K562 (cell line): ENCODE results near the gene SP100. TPM values are rescaled to one million over a fixed set of nuclear protein-coding genes. Genes with fewer than 3 reads are reported as not detected.

Experiments used
- ARID3A ChIP-seq: IDR thresholded peaks from 2 replicates; pipeline ENCODE4 v1.6.1; 2012; ENCODE audit warnings: low read depth, low read length, improper control_type of control experiment, borderline replicate concordance
- ARNT ChIP-seq, 2 experiments: fragments of 450-650 bp; IDR thresholded peaks; 2 replicates each; pipeline ENCODE4 v1.6.1; 2016; ENCODE audit warnings: mild to moderate bottlenecking in 1 of 2
- DDX20 ChIP-seq: fragments of 450-650 bp; IDR thresholded peaks from 2 replicates; pipeline ENCODE4 v1.6.1; 2016; ENCODE audit warnings: missing genetic modification characterization, low read depth, mild to moderate bottlenecking, missing compliant biosample characterization, moderate library complexity
- E2F5 ChIP-seq: sonication (generic); formaldehyde crosslinking; IDR thresholded peaks from 2 replicates; pipeline ENCODE4 v1.8.0; 2022; ENCODE audit warnings: mild to moderate bottlenecking, missing genetic modification reagents
- PREB ChIP-seq: sonication (generic); formaldehyde crosslinking; IDR thresholded peaks from 2 replicates; pipeline ENCODE4 v1.8.1; 2023; ENCODE audit warnings: mild to moderate bottlenecking, missing genetic modification reagents
- PRPF4 ChIP-seq: fragments of 200-400 bp; formaldehyde crosslinking; IDR thresholded peaks from one replicate; pipeline ENCODE4 v1.6.1; 2017; ENCODE audit warnings: low read length, low read depth, mild to moderate bottlenecking; ENCODE audit not compliant: insufficient read depth, poor library complexity, severe bottlenecking
- ZNF41 ChIP-seq: fragments of 250-450 bp; sonication (Bioruptor Pico); conservative IDR thresholded peaks from 2 replicates; pipeline ENCODE4 v1.4.0; 2020; ENCODE audit warnings: mild to moderate bottlenecking
- ZNF668 ChIP-seq: fragments of 250-450 bp; sonication (Bioruptor Pico); IDR thresholded peaks from 2 replicates; pipeline ENCODE4 v1.8.0; 2022; ENCODE audit warnings: mild to moderate bottlenecking, inconsistent platforms
- polyA plus RNA-seq, 8 experiments: library from polyadenylated mRNA; depleted of rRNA in 4 of 8; stranded (reverse) in 5 of 8; unstranded in 3 of 8; fragments of >200 nt; fragmentation: Nextera tagmentation in 2 of 8; fragmentation: Illumina TruSeq in 1 of 8; extraction: Ambion mirVana in 2 of 8; extraction: Trizol in 1 of 8; gene quantifications; 2 replicates each; pipeline versions ENCODE4 v1.2.1 to v1.2.3, GENCODE V29; 2011 to 2014; ENCODE audit warnings: inconsistent platforms in 1 of 8, missing spikeins in 1 of 8
- total RNA-seq, 7 experiments: library from RNA; depleted of rRNA in 6 of 7; stranded (reverse); fragments of >200 nt in 6 of 7; fragmentation: Illumina TruSeq in 2 of 7; extraction: Trizol in 2 of 7; gene quantifications; 2 replicates each; pipeline versions ENCODE4 v1.2.1 to v1.2.3, GENCODE V29; 2011 to 2021; ENCODE audit warnings: low replicate concordance in 1 of 7

The SP100 gene
- total and polyA plus RNA-seq, 9 of the 15 experiments (the other 6 are each of a cell fraction or from before 2014, with no cell fraction given) = 19.2 to 39.2 (median 34.6) TPM

- TF ChIP-seq E2F5 (CRISPR knock-in tag) (no peak), ZNF41 (CRISPR knock-in tag) (no peak), ARNT (IDR thresholded peaks at IDR 0.05) (no peak), ZNF668 (CRISPR knock-in tag) (no peak), PRPF4 (no peak), PREB (CRISPR knock-in tag) (no peak), ARID3A (no peak), DDX20 (tag) (no peak)
- TF ChIP-seq, all 486 proteins: peak for 0
Observed at GRCh38 chr2:230583581-230583980, 167.6 kb downstream of the SP100 start (continued).
